WTC11 (cell line): ENCODE data around the gene TPP1. TPM values are rescaled to one million over a fixed set of nuclear protein-coding genes. Genes with fewer than 3 reads are reported as not detected.

Experiments
- ATAC-seq: fragments of 200-7000 bp; cut with Tn5 transposase; 2 replicates; pipeline ENCODE4 v1.10.0; 2021; ENCODE audit warnings: mild to moderate bottlenecking, moderate library complexity
- CTCF ChIA-PET: fragments of 300-600 bp; sonication (Branson Sonifier 250); formaldehyde crosslinking; loops from one replicate; lab custom pipeline; 2021; ENCODE audit warnings: antibody characterized with exemption; lab: Charles Lee
- POLR2A ChIA-PET: fragments of 350-600 bp; sonication (Branson Sonifier 250); formaldehyde crosslinking; loops from one replicate; lab custom pipeline; 2021; ENCODE audit warnings: antibody characterized with exemption; lab: Charles Lee
- DNase-seq: peaks from one replicate; pipeline ENCODE4 v3.0.0; 2021; ENCODE audit warnings: low spot score
- H3K27ac Mint-ChIP-seq: 2 replicates; pipeline ENCODE4 v1.8.0; 2021; ENCODE audit warnings: mixed read lengths
- H3K27me3 Mint-ChIP-seq: 2 replicates; pipeline ENCODE4 v1.8.0; 2021; ENCODE audit warnings: low read depth, mild to moderate bottlenecking, moderate library complexity, mixed read lengths
- H3K36me3 Mint-ChIP-seq: 2 replicates; pipeline ENCODE4 v1.8.0; 2021; ENCODE audit warnings: mixed read lengths
- H3K4me1 Mint-ChIP-seq: 2 replicates; pipeline ENCODE4 v1.8.0; 2022; ENCODE audit warnings: mixed read lengths
- H3K4me3 Mint-ChIP-seq: 2 replicates; pipeline ENCODE4 v1.8.0; 2021; ENCODE audit warnings: mild to moderate bottlenecking, moderate library complexity, mixed read lengths
- H3K9me3 Mint-ChIP-seq: 2 replicates; pipeline ENCODE4 v1.8.0; 2021; ENCODE audit warnings: mixed read lengths
- CBFB ChIP-seq: sonication (generic); formaldehyde crosslinking; IDR thresholded peaks from 2 replicates; pipeline ENCODE4 v1.8.1; 2022; ENCODE audit warnings: mild to moderate bottlenecking, low read depth, missing genetic modification reagents
- CREM ChIP-seq: sonication (generic); formaldehyde crosslinking; IDR thresholded peaks from 2 replicates; pipeline ENCODE4 v1.8.1; 2022; ENCODE audit warnings: mild to moderate bottlenecking, missing genetic modification reagents, moderate library complexity
- GABPB1 ChIP-seq: sonication (generic); formaldehyde crosslinking; IDR thresholded peaks from 2 replicates; pipeline ENCODE4 v1.8.1; 2023; ENCODE audit warnings: mild to moderate bottlenecking, missing genetic modification reagents
- GRHL2 ChIP-seq: fragments of 250-450 bp; sonication (Bioruptor Pico); IDR thresholded peaks from 2 replicates; pipeline ENCODE4 v1.8.0; 2022; ENCODE audit warnings: mild to moderate bottlenecking, moderate library complexity; ENCODE audit not compliant: insufficient replicate concordance, severe bottlenecking
- GTF2I ChIP-seq: fragments of 250-450 bp; sonication (Bioruptor Pico); conservative IDR thresholded peaks from 2 replicates; pipeline ENCODE4 v1.4.0; 2021; ENCODE audit warnings: mild to moderate bottlenecking
- NR1H2 ChIP-seq: sonication (generic); formaldehyde crosslinking; IDR thresholded peaks from 2 replicates; pipeline ENCODE4 v1.9.0; 2021; ENCODE audit warnings: mild to moderate bottlenecking, moderate library complexity, missing genetic modification reagents
- NR3C1 ChIP-seq: sonication (generic); formaldehyde crosslinking; conservative IDR thresholded peaks from 2 replicates; pipeline ENCODE4 v1.8.1; 2023; ENCODE audit warnings: low read depth, mild to moderate bottlenecking, missing genetic modification reagents
- OVOL2 ChIP-seq: fragments of 250-450 bp; sonication (Bioruptor Pico); IDR thresholded peaks from 2 replicates; pipeline ENCODE4 v1.9.0; 2021; ENCODE audit warnings: mild to moderate bottlenecking, borderline replicate concordance
- RORB ChIP-seq: fragments of 250-450 bp; sonication (Bioruptor Pico); IDR thresholded peaks from 2 replicates; pipeline ENCODE4 v1.9.0; 2021; ENCODE audit warnings: mild to moderate bottlenecking
- SOX15 ChIP-seq: fragments of 250-450 bp; sonication (Bioruptor Pico); IDR thresholded peaks from 2 replicates; pipeline ENCODE4 v1.9.0; 2021; ENCODE audit warnings: mild to moderate bottlenecking
- TCF7 ChIP-seq: sonication (generic); formaldehyde crosslinking; IDR thresholded peaks from 2 replicates; pipeline ENCODE4 v1.8.0; 2022; ENCODE audit warnings: mild to moderate bottlenecking, low read depth, missing genetic modification reagents, moderate library complexity
- TEAD1 ChIP-seq: sonication (generic); formaldehyde crosslinking; IDR thresholded peaks from 2 replicates; pipeline ENCODE4 v1.8.0; 2022; ENCODE audit warnings: mild to moderate bottlenecking, missing genetic modification reagents
- ZNF121 ChIP-seq: sonication (generic); formaldehyde crosslinking; IDR thresholded peaks from 2 replicates; pipeline ENCODE4 v1.8.0; 2023; ENCODE audit warnings: missing genetic modification reagents
- ZNF138 ChIP-seq: sonication (generic); formaldehyde crosslinking; conservative IDR thresholded peaks from 2 replicates; pipeline ENCODE4 v1.8.1; 2022; ENCODE audit warnings: mild to moderate bottlenecking, moderate library complexity, missing genetic modification reagents
- ZNF232 ChIP-seq: sonication (generic); formaldehyde crosslinking; IDR thresholded peaks from 2 replicates; pipeline ENCODE4 v1.8.0; 2022; ENCODE audit warnings: mild to moderate bottlenecking, missing genetic modification reagents
- ZNF532 ChIP-seq: fragments of 250-450 bp; sonication (Bioruptor Pico); IDR thresholded peaks from 2 replicates; pipeline ENCODE4 v1.9.0; 2021; ENCODE audit warnings: mild to moderate bottlenecking, borderline replicate concordance
- ZNF671 ChIP-seq: fragments of 250-450 bp; sonication (Bioruptor Pico); IDR thresholded peaks from 2 replicates; pipeline ENCODE4 v1.8.0; 2021; ENCODE audit warnings: mild to moderate bottlenecking
- ZSCAN18 ChIP-seq: fragments of 250-450 bp; sonication (Bioruptor Pico); IDR thresholded peaks from 2 replicates; pipeline ENCODE4 v2.1.2; 2022; ENCODE audit warnings: mild to moderate bottlenecking, moderate library complexity
- total RNA-seq: library from RNA; stranded (reverse); gene quantifications from 3 replicates; pipeline ENCODE4 v1.2.3, GENCODE V29; 2021
- TF ChIP-seq, protein P1 (sequence below): fragments of 250-450 bp; sonication (Bioruptor Pico); IDR thresholded peaks from 2 replicates; pipeline ENCODE4 v1.9.0; 2021; ENCODE audit warnings: mild to moderate bottlenecking
- TF ChIP-seq, protein P2 (sequence below): sonication (generic); formaldehyde crosslinking; IDR thresholded peaks from 2 replicates; pipeline ENCODE4 v1.8.1; 2022; ENCODE audit warnings: low read depth, missing genetic modification reagents, borderline replicate concordance
- TF ChIP-seq, protein P3 (sequence below): fragments of 200-600 bp; IDR thresholded peaks from 2 replicates; pipeline ENCODE4 v1.8.0; 2022; ENCODE audit warnings: antibody characterized with exemption

The TPP1 gene
- total RNA-seq, 1 experiment from 2014 or later: 36.2 TPM

GRCh38 chr11:6599881-6600390, 19.3 kb downstream of the TPP1 start:
- no peak for ATAC-seq
- CTCF ChIA-PET: no interaction called here

GRCh38 chr11:6599449-6599848, 19.8 kb downstream of the TPP1 start:
- no peak overlapping the region for H3K27ac Mint-ChIP-seq
- H3K36me3 Mint-ChIP-seq: peaks cover 19% of the 10 kb centered on the region
- H3K4me3 Mint-ChIP-seq: no peak overlapping the region
- peaks cover 3% of the 10 kb centered on the region; the same call in 1 of the 2 replicates for H3K4me1 Mint-ChIP-seq
- no peaks in the 10 kb centered on the region for H3K27me3 Mint-ChIP-seq
- DNase-seq (no peak), ATAC-seq (no peak)
- ChIA-PET CTCF (no interaction called here), POLR2A (no interaction called here)
- TF ChIP-seq, protein P1, sequence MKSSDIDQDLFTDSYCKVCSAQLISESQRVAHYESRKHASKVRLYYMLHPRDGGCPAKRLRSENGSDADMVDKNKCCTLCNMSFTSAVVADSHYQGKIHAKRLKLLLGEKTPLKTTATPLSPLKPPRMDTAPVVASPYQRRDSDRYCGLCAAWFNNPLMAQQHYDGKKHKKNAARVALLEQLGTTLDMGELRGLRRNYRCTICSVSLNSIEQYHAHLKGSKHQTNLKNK (CRISPR knock-in tag): no peak
- TF ChIP-seq GABPB1 (CRISPR knock-in tag) (no peak), ZNF121 (CRISPR knock-in tag) (no peak), OVOL2 (CRISPR knock-in tag) (no peak), TEAD1 (CRISPR knock-in tag) (no peak), CBFB (CRISPR knock-in tag) (no peak), ZSCAN18 (CRISPR knock-in tag) (no peak), GRHL2 (CRISPR knock-in tag) (no peak), TCF7 (CRISPR knock-in tag) (no peak), SOX15 (no peak), ZNF532 (CRISPR knock-in tag) (no peak)
- TF ChIP-seq, protein P2, sequence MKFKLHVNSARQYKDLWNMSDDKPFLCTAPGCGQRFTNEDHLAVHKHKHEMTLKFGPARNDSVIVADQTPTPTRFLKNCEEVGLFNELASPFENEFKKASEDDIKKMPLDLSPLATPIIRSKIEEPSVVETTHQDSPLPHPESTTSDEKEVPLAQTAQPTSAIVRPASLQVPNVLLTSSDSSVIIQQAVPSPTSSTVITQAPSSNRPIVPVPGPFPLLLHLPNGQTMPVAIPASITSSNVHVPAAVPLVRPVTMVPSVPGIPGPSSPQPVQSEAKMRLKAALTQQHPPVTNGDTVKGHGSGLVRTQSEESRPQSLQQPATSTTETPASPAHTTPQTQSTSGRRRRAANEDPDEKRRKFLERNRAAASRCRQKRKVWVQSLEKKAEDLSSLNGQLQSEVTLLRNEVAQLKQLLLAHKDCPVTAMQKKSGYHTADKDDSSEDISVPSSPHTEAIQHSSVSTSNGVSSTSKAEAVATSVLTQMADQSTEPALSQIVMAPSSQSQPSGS (CRISPR knock-in tag): no peak
- H3K9me3 Mint-ChIP-seq: no peaks in the 10 kb centered on the region

More at GRCh38 chr11:6599881-6600390, 19.3 kb downstream of the TPP1 start:
- Mint-ChIP-seq H3K9me3 (no peaks in the 10 kb centered on the region), H3K4me1 (no peaks in the 10 kb centered on the region), H3K27me3 (no peaks in the 10 kb centered on the region), H3K36me3 (peaks cover 19% of the 10 kb centered on the region), H3K27ac (no peak overlapping the region), H3K4me3 (no peak overlapping the region)
- DNase-seq: no peak
- TF ChIP-seq ZNF671 (CRISPR knock-in tag) (no peak), ZNF232 (CRISPR knock-in tag) (no peak), SOX15 (no peak)
- POLR2A ChIA-PET: no interaction called here

DNA sequence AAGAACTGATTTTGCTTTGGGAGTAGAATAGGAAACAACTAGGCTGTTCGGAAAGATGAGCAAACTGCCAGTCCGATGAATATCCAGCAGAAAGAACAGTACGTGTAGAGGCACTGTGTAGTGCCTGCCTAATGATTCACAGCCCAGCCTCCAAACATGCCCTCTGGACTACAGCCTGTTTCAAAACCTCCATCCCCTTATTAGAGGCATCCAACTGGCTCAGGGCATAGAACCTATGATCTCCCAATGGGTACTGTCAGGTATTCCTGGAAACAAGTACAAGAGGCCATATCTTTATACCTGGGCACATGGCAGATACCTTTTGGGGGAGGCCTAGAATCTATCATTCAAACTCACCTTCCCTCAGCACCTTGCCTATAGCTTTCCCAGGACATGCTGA, 20.7 kb downstream of the TPP1 start:
- Mint-ChIP-seq H3K27me3 (no peaks in the 10 kb centered on the region), H3K27ac (no peak overlapping the region), H3K9me3 (no peaks in the 10 kb centered on the region), H3K36me3 (peaks cover 19% of the 10 kb centered on the region), H3K4me1 (peaks cover 6% of the 10 kb centered on the region; the same call in 1 of the 2 replicates), H3K4me3 (no peak overlapping the region)
- POLR2A ChIA-PET: no interaction called here
- CTCF ChIA-PET: interaction anchor here (1.1 kb wide), 1 partner anchor 27 kb away, joined by 3 read pairs; no protein-coding TSS in a partner anchor
- DNase-seq (no peak), ATAC-seq (no peak)
- no peak for TF ChIP-seq NR3C1
- TF ChIP-seq, protein P3, sequence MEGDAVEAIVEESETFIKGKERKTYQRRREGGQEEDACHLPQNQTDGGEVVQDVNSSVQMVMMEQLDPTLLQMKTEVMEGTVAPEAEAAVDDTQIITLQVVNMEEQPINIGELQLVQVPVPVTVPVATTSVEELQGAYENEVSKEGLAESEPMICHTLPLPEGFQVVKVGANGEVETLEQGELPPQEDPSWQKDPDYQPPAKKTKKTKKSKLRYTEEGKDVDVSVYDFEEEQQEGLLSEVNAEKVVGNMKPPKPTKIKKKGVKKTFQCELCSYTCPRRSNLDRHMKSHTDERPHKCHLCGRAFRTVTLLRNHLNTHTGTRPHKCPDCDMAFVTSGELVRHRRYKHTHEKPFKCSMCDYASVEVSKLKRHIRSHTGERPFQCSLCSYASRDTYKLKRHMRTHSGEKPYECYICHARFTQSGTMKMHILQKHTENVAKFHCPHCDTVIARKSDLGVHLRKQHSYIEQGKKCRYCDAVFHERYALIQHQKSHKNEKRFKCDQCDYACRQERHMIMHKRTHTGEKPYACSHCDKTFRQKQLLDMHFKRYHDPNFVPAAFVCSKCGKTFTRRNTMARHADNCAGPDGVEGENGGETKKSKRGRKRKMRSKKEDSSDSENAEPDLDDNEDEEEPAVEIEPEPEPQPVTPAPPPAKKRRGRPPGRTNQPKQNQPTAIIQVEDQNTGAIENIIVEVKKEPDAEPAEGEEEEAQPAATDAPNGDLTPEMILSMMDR: no peak
- TF ChIP-seq ZNF138 (CRISPR knock-in tag): no peak
- TF ChIP-seq GTF2I: no peak
- no peak for TF ChIP-seq CREM (CRISPR knock-in tag)
- no peak for TF ChIP-seq RORB (CRISPR knock-in tag)
- TF ChIP-seq NR1H2 (CRISPR knock-in tag): no peak
- TF ChIP-seq OVOL2 (CRISPR knock-in tag): no peak
- TF ChIP-seq ZNF671 (CRISPR knock-in tag): no peak
